D721Med (cell line): ENCODE data around the gene NDUFA7.

Experiments used
- DNase-seq: peaks from one replicate; pipeline ENCODE4 v3.0.0; 2011; ENCODE audit warnings: low spot score; ENCODE audit not compliant: insufficient read length
- FAIRE-seq: peaks from 2 replicates; lab custom pipeline; 2011; peaks lifted over from hg19 to GRCh38; lab: Jason Lieb, UNC
- TF ChIP-seq, protein P1 (sequence below): IDR thresholded peaks from 2 replicates; pipeline ENCODE4 v1.5.1; 2012; ENCODE audit warnings: mild to moderate bottlenecking, control low read depth; ENCODE audit not compliant: insufficient read depth; ENCODE audit errors: missing control alignments

The NDUFA7 gene

DNA sequence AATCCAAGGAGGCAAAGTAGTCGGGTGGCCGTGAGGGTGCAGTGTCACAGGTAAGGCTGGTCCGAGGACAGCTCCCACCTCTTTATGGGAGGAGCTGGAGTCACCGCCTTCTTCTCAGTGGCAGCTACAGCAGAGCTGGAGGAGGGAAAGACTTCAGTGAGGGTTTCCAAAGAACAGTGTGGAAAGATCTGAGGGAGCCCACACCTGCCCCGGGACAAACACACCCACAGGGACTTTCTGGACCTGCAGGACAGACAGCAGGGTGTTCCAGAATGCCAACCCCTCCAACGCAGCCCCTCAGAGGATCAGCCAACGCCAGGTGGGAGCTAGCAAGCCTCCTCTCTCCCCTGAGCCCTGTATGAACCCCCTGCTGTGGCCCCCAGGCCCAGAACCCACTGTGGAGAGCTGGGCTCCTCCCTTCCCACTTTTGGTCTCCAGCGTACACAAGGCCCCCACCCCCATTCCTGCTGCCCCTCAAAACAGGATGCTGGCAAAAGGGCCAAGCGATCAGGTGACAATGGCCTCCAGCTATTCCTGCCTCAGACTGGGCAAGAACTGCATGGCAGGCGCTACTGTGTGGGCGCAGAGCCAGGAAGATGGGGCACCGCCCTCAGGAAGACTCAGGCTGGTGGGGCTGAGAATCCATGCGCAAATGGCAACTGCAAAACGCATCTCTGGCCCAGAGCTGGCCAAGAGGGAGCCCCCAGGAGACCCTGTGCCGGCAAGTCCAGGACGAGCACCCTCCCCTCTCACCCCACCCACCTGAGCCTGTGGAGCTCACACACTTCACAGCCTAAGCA lies 9.5 kb downstream of the NDUFA7 start:
- no peak for DNase-seq
- TF ChIP-seq, protein P1, sequence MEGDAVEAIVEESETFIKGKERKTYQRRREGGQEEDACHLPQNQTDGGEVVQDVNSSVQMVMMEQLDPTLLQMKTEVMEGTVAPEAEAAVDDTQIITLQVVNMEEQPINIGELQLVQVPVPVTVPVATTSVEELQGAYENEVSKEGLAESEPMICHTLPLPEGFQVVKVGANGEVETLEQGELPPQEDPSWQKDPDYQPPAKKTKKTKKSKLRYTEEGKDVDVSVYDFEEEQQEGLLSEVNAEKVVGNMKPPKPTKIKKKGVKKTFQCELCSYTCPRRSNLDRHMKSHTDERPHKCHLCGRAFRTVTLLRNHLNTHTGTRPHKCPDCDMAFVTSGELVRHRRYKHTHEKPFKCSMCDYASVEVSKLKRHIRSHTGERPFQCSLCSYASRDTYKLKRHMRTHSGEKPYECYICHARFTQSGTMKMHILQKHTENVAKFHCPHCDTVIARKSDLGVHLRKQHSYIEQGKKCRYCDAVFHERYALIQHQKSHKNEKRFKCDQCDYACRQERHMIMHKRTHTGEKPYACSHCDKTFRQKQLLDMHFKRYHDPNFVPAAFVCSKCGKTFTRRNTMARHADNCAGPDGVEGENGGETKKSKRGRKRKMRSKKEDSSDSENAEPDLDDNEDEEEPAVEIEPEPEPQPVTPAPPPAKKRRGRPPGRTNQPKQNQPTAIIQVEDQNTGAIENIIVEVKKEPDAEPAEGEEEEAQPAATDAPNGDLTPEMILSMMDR: no peak
- no peak for FAIRE-seq

DNA sequence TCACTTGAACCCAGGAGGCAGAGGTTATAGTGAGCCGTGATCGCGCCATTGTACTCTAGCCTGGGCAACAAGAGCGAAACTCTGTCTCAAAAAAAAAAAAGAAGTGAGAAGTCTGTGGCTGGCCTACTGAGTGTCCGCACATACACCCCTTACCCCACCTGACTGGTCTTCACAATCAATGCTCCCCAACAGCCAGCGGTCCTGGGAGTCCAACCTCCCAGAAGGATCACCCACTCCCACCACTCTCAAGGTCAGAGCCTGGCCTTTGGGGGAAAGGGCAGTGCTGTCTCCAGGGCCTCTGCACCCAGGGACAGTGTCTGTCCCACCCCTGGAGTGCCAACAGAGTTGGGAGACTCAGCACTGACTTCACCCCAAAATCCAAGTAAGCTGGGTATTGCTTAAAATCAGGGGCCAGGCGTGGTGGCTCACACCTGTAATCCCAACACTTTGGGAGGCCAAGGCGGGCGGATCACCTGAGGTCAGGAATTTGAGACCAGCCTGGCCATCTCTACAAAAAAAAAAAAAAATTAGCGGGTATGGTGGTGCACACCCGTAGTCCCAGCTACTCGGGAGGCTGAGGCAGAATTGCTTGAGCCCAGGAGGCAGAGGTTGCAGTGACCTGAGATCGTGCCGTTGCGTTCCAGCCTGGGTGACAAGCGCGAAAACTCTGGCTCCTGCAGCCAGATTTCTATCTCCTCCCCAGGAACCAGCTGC lies 10.7 kb downstream of the NDUFA7 start:
- FAIRE-seq: no peak
- no peak for DNase-seq
- TF ChIP-seq, protein P1: no peak

DNA sequence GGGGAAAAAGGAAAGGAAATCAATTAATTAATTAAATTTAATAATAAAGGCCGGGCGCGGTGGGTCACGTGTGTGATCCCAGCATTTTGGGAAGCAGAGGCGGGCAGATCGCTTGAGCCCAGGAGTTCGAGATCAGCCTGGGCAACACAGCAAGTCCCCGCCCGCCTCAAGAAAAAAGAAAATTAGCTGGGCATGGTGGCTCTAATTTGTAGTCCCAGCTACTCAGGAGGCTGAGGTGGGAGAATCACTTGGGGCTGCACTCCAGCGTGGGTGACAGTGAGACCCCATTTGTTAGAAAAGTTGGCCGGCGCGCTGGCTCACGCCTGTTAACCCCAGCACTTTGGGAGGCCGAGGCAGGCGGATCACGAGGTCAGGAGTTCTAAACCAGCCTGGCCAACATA lies 12.3 kb downstream of the NDUFA7 start:
- DNase-seq: no peak
- TF ChIP-seq, protein P1: no peak
- no peak for FAIRE-seq

DNA sequence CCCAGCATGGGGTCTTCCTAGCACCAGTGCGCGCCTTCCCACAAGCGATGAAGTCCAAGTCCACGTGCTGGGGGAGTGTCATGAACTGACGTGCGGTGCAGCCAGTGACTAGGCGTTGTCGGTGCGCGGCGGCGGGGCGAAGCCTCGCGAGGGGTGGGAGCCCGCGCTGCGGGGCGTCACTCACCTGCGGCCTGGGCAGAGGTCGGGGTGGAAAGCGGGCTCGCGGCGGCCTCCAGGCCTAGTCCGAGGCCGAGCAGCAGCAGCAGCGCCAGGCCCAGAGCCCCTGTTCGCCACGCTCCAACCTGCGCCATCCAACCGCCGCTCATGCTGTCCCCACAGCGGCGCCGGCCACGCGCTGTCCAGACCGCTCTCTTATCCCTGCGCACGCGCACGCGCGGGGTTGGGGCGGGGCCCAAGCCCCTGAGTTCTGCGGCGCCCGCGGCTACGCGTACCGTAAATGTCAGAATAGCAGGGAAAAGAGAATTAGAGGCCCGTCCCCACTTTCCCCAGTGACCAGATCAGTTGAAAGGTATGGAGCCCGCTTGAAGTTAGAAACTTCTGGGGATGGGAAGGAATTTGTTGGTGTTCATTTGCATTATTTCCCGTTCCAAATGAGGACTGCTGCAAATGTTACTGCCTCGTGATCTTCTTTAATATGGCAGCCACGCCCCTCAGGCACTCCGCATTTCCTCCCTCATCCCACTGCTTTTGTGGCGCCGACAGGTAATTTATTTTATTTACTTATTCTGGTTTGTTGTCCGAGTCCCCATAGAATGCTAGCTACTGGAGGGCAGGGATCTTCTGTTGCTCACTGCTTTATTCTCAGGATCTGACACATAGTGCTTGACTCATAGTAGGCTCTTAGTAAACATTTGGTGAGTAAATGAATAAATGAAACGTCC lies 13.0 kb downstream of the NDUFA7 start, which contains the start of gene CD320:
CD320 (minus strand) TSS at position 394 of the 902 bp plus-strand sequence; CDS start at position 326, 68 bp downstream.
- FAIRE-seq (no peak), DNase-seq (peak; percentile 96)

DNA sequence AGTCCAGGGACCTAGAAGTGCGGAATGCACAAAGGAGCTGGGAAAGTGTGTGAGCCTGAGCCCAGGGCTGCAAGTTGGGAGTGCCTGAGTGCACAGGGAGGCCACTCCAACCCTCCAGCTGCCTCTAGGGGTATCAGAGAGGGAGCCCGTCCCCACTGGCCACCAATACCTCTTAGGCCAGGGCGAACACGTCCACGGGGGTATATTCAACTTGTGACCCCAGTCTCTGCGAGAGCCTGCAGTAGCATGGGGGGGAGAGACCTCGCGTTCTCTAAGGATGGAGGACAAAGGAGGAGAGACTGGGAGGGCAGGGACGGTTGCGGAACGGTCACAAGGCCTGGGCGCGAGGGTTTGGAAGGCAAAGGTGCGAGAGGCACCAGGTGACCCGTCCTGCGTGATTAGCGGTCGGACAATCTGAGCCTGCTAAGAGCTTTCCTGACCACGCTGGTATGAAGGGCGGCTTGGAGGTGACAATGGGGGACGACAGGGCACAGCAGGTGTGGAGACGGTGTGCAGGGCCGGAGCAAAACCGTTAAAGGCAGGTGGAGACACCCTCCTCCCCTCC lies 13.7 kb downstream of the NDUFA7 start:
- TF ChIP-seq, protein P1: no peak
- no peak for DNase-seq
- FAIRE-seq: no peak

More for the DNA sequence above, 13.0 kb downstream of the NDUFA7 start, which contains the start of gene CD320:
- TF ChIP-seq, protein P1: no peak

DNA sequence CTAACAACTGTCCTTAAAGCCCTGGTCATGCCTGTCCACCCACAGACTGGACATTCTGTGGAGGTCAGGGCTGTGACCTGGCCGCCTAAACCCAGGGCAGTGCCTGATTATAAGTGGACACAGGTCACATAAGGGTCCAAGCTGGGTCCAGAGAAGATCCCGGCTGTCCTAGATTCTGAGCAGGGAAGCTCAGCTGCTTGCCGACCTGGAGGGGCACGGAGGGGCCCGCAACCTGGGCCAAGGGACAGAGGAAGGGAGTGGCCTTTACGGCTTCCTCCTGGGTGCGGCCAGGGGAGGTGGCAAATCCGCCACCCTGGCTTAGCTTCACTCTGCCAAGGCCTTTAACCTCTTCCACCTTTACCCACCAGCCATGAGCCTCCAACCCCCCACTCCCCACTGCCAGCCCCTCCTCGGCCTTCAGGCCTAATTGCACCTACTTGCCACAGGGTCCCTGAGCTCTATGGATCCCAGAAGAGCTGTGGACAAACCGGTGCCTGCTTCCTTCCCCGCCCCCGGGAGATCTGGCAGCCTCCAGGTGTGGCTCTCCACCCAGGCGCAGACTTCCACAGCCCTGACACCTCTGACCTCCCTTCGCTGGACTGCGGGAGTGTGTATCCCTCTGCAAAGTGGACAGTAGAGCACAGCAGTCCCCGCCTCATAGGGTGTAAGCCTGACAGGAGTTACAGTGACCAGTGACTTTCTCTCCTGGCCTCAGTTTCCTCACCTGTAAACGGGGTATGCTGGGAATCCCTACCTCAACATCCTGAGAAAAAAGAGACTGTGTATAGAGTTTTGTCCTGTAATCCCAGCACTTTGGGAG lies 14.7 kb downstream of the NDUFA7 start:
- DNase-seq: no peak
- FAIRE-seq: no peak
- TF ChIP-seq, protein P1: no peak
